Epithelial cell of alveolus of lung (primary cell): Measurements from ENCODE around the gene SSR4. TPM values are rescaled to one million over a fixed set of nuclear protein-coding genes. Genes with fewer than 3 reads are reported as not detected.

Experiments used
- total RNA-seq: library from RNA; depleted of rRNA; stranded (reverse); fragments of >200 nt; gene quantifications from 2 replicates; pipeline ENCODE4 v1.2.1, GENCODE V29; 2015

SSR4 gene
- total RNA-seq: 302 and 438 TPM in 2 replicates

DNA sequence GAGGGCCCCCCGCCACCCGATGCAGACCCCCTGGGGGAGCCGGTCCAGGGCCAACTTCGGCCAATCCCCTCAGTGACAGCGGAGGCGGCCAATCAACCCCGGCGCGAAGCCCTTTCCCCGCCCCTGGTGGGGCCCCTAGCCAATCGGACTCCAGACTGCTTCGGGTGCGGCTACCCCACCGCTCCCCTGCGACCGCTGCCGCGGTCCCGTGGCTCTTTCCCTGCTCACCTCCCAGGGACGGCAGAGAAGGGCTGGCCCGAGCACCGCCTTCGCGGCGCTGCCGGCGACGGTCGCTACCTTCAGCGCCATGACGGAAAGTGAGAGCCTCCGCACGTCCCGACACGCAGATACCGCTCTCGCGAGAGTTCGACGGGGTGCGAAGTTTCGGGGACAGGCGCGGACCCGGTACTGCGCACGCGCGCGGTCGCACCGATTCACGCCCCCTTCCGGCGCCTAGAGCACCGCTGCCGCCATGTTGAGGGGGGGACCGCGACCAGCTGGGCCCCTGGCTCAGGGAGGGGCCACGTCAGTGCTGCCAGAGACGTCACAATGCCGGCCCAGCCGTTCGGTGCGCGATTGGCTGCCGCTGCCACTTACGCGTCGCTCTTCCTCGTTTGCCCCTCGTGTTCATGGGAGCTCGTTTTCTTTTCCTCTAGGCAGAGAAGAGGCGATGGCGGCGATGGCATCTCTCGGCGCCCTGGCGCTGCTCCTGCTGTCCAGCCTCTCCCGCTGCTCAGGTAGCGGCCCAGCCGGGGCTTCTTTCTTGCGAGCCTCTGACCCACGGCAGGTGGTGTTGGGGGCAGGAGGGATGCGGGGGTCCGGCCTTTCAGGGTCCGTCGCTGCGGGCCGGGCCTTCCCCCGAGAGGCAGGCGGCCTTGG lies at the start of gene SSR4, which contains the start of gene IDH3G:
SSR4 (plus strand) TSS at position 651 of the 879 bp plus-strand sequence; CDS start at position 671, 20 bp downstream.
IDH3G (minus strand) TSS at position 358 of the 879 bp plus-strand sequence; CDS start at position 309, 49 bp downstream.

DNA sequence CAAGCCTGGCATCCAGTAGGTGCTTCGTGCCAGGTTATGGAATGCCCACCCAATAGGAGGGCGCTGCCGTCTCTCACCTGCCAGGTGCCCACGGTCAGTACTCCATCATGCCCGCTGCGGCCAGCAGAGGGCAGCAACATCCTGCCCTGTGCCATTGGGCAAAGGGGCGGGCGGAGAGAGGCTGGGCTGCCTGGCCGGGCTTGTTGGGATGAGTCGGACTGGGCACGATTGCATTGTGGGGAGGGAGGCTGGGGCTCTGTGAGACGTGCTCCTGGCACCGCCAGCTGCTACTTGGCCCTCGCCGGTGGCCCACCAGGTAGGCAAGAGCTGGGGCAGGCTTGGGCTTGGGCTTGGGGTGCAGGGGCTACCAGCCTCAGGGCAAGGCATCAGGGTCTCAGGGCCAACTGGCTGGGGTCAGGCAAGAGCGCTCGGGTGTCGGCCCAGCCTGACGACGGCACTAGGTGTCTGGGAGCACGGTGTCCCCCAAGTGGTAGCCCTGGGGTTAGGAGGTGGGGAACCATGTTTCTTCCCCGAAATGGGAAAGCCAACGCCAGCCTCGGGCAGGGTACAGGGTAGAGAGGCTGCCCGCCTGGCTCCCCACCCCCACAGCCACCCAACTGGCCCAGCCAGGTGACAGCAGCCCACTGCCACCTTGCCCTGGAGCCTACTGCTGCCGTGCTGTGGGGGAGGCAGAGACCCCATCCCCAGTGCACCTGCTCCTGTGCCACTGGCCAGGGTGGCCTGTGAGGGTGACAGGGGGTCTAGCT lies 30.3 kb upstream of the SSR4 start, which contains the start of gene PLXNB3:
PLXNB3 (plus strand) TSS at position 261 of the 767 bp plus-strand sequence. CDS start 1,287 bp downstream, outside the sequence.

DNA sequence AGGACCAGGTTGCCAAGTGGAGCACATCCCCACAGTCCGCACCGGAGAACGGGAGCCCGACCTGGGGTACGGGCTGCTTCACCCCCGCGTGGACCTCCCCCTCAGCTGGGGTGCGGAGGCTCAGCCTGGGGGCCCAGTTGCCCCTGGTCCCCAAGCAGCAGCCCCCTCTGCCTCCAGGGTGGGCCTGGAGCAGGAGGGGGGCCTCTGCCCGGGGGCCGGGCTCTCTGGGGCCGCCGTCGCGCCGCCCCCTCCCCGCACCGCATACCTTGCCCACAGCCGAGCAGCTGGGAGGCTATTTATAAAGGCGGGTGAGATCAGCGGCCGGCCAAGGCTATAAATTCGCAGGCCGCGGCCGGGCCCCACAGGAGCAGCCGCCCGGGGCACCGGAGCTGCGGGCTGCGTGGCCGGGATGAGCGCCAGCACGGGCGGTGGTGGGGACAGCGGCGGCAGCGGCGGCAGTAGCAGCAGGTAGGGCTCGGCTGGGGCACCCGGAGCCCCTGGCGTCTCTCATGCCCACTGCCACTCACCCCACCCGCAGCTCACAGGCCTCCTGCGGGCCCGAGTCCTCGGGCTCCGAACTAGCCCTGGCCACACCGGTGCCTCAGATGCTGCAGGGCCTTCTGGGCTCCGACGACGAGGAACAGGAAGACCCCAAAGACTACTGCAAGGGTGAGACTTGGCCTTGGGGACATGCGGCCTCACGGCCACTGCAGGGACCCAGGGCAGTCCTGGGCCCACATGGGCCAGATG lies 13.6 kb upstream of the SSR4 start, which contains the start of gene SRPK3:
SRPK3 (plus strand) TSS at position 364 of the 750 bp plus-strand sequence; CDS start at position 410, 46 bp downstream.

DNA sequence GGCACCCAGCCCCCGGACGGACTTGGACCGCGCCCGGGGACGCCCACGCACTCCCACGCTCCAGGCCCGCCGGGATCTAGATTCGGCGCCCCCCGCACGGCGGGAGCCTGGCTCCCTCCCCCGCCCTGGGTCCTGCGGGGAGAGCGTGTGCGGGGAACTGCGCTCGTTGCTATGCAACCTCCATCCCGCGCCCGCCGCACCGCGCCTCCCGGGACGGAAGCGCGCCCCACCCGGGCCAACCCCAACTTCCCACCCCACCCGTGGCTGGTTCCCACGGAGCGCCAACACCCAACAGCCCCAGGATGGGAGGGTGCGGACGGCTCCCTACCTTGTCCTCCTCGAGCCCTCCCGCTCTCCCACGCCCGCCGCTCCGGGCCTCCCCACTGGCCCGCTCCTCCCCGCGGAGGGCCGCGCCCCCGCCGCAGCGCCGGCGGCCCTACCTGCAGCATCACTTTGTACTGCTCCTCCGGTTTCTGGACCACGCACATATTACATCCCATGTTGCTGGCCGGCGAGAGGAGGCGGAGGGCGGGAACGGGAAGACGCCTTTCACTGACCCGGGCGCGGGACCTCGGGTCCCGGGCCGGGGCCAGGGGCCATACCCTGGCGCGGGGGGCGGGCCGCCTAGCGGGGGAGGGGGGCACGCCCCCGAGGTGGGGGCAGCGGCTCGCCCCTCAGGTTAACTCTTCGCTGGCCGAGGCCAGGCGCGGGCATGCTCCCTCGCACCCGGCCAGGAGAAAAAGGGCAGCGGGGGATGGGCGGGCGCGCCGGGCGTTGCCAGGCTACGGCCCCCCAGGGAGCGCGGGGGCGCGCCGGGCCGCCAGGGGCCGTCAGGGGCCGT lies 35.6 kb downstream of the SSR4 start, which contains the start of gene PDZD4:
PDZD4 (minus strand) TSS at position 746 of the 841 bp plus-strand sequence; CDS start at position 500, 246 bp downstream.

Other genes starting within 250 kb of the SSR4 start
- 20.4 and 40.1 TPM in 2 replicates for gene CCNQ, start 195.5 kb upstream of the SSR4 start, total RNA-seq
- gene DUSP9, start 147.5 kb upstream of the SSR4 start, total RNA-seq: 0.32 and 0.39 TPM in 2 replicates
- 2.0 TPM in 1 of 2 replicates, not detected in the other for gene PNCK, start 120.9 kb upstream of the SSR4 start, total RNA-seq
- 9.1 and 29.3 TPM in 2 replicates for gene SLC6A8, start 106.7 kb upstream of the SSR4 start, total RNA-seq
- 76.3 and 111 TPM in 2 replicates for gene BCAP31, start 70.3 kb upstream of the SSR4 start, total RNA-seq
- 14.0 and 14.5 TPM in 2 replicates for gene ABCD1, start 69.8 kb upstream of the SSR4 start, total RNA-seq
- 1.4 and 4.2 TPM in 2 replicates for gene PLXNB3, start 30.4 kb upstream of the SSR4 start, total RNA-seq
- gene SRPK3, start 13.6 kb upstream of the SSR4 start, total RNA-seq: 0.13 and 0.24 TPM in 2 replicates
- gene IDH3G, start 293 bp upstream of the SSR4 start, total RNA-seq: 84.3 and 112 TPM in 2 replicates
- 0.39 and 0.48 TPM in 2 replicates for gene PDZD4, start 35.9 kb downstream of the SSR4 start, total RNA-seq
- 0.56 and 1.8 TPM in 2 replicates for gene L1CAM, start 91.5 kb downstream of the SSR4 start, total RNA-seq
- gene AVPR2, start 110.0 kb downstream of the SSR4 start, total RNA-seq: not detected in 2 replicates
- 1.6 and 6.7 TPM in 2 replicates for gene ARHGAP4, start 131.6 kb downstream of the SSR4 start, total RNA-seq
- gene NAA10, start 140.4 kb downstream of the SSR4 start, total RNA-seq: 81.6 and 104 TPM in 2 replicates
- gene RENBP, start 150.0 kb downstream of the SSR4 start, total RNA-seq: 0.52 and 3.3 TPM in 2 replicates
- gene HCFC1, start 177.2 kb downstream of the SSR4 start, total RNA-seq: 35.6 and 45.3 TPM in 2 replicates
- gene TMEM187, start 178.1 kb downstream of the SSR4 start, total RNA-seq: 6.5 and 6.6 TPM in 2 replicates
- 57.1 and 89.2 TPM in 2 replicates for gene IRAK1, start 225.2 kb downstream of the SSR4 start, total RNA-seq